ENCODE results near the gene REXO4.

- TF ChIP-seq CTCF (conservative IDR thresholded peaks at IDR 0.05; ENCODE audit: low read length), result no peak
- TF ChIP-seq EZH2phosphoT487 (IDR thresholded peaks at IDR 0.05; ENCODE audit: borderline replicate concordance), result no peak
Observed at GRCh38 chr9:133400292-133400691, 17.5 kb downstream of the REXO4 start.
